Measurements from ENCODE around the gene HNRNPF. TPM values are rescaled to one million over a fixed set of nuclear protein-coding genes. Genes with fewer than 3 reads are reported as not detected.

HNRNPF gene
- total and polyA plus RNA-seq, 2 of the 8 experiments (the other 6 are each of a cell fraction or from before 2014, with no cell fraction given), result 209 to 389 TPM

- no peak for TF ChIP-seq CHD7 (IDR thresholded peaks at IDR 0.05; ENCODE audit: insufficient replicate concordance, low read length)
Observed at GRCh38 chr10:43417950-43418768, 9.2 kb upstream of the HNRNPF start (continued).

All from H1 (cell line).